K562 (cell line): ENCODE measurements around the gene BCL2L13. TPM values are rescaled to one million over a fixed set of nuclear protein-coding genes. Genes with fewer than 3 reads are reported as not detected.

Experiments
- ATAC-seq: fragments of 200-7000 bp; cut with Tn5 transposase; 3 replicates; pipeline ENCODE4 v1.9.1; 2020; ENCODE audit warnings: moderate library complexity
- BruUV-seq: library from RNA; stranded (reverse); fragments of 400-500 nt; replicated peaks from 2 replicates; lab custom pipeline; 2021; lab: Mats Ljungman, UMichigan
- CTCF ChIA-PET: fragments of 300-600 bp; formaldehyde crosslinking; extraction: SDS; loops from one replicate; lab custom pipeline; 2021; ENCODE audit warnings: low intra/inter-chr PET ratio; lab: Yijun Ruan, JAX
- POLR2A ChIA-PET: fragments of 300-600, 350-650 bp; sonication (Branson Sonifier 250); formaldehyde crosslinking; extraction: SDS; loops from one replicate; lab custom pipeline; 2021; ENCODE audit warnings: antibody characterized with exemption, inconsistent platforms; lab: Yijun Ruan, JAX
- DNase-seq, 4 experiments: peaks; one replicate each; pipeline versions ENCODE4 v3.0.0 to v3.0.0-alpha.2; 2011 to 2018; ENCODE audit warnings: low spot score in 3 of 4, mixed read lengths in 3 of 4; ENCODE audit errors: extremely low read depth in 1 of 4
- FAIRE-seq: peaks from 2 replicates; lab custom pipeline; 2011; peaks lifted over from hg19 to GRCh38; lab: Jason Lieb, UNC
- H2AFZ ChIP-seq: 2 replicates; pipeline ENCODE4 v1.6.0; 2011; ENCODE audit warnings: low read depth, low read length, control low read depth, inconsistent platforms
- H3K27ac ChIP-seq: fragments of 200-600 bp; 3 replicates; pipeline ENCODE4 v1.8.0; 2011; ENCODE audit warnings: low read depth, mild to moderate bottlenecking, control low read depth, inconsistent platforms, low read length, moderate library complexity, mixed read lengths; ENCODE audit errors: extremely low read depth
- H3K27me3 ChIP-seq, 2 experiments: fragments of 300-600 bp in 1 of 2; 2 replicates in 1 of 2; 3 replicates in 1 of 2; pipeline versions ENCODE4 v1.6.0 to v1.8.0; 2011; ENCODE audit warnings: inconsistent platforms in 2 of 2, low read length in 2 of 2, mild to moderate bottlenecking in 1 of 2, mixed read lengths in 1 of 2, moderate library complexity in 1 of 2; ENCODE audit not compliant: control insufficient read depth in 2 of 2, insufficient read depth in 2 of 2
- H3K36me3 ChIP-seq: fragments of 300-600 bp; 3 replicates; pipeline ENCODE4 v1.8.0; 2011; ENCODE audit warnings: mild to moderate bottlenecking, low read length, inconsistent platforms; ENCODE audit not compliant: control insufficient read depth, insufficient read depth
- H3K4me1 ChIP-seq, 2 experiments: fragments of 200-600 bp in 1 of 2; replicated peaks in 1 of 2; 2 replicates in 1 of 2; 3 replicates in 1 of 2; pipeline versions ENCODE4 v1.5.1 to v1.8.0; 2011; ENCODE audit warnings: inconsistent platforms in 2 of 2, low read length in 2 of 2, mild to moderate bottlenecking in 1 of 2, mixed read lengths in 1 of 2, moderate library complexity in 1 of 2; ENCODE audit not compliant: control insufficient read depth in 2 of 2, insufficient read depth in 2 of 2
- H3K4me2 ChIP-seq: 2 replicates; pipeline ENCODE4 v1.6.1; 2011; ENCODE audit warnings: low read length, control low read depth, inconsistent platforms, mixed read lengths; ENCODE audit not compliant: insufficient read depth
- H3K4me3 ChIP-seq: fragments of 200-600 bp; sonication (generic), shearing (Covaris generic); 2 replicates; pipeline ENCODE4 v1.5.1; 2016; ENCODE audit warnings: control low read depth, inconsistent platforms
- H3K79me2 ChIP-seq: fragments of 200-600 bp; 3 replicates; pipeline ENCODE4 v1.8.0; 2011; ENCODE audit warnings: low read length, inconsistent platforms; ENCODE audit not compliant: control insufficient read depth, insufficient read depth
- H3K9ac ChIP-seq, 2 experiments: 2 replicates each; pipeline versions ENCODE4 v1.6.0 to v1.6.1; 2011; ENCODE audit warnings: low read depth in 2 of 2, low read length in 2 of 2, control low read depth in 1 of 2, inconsistent platforms in 1 of 2, mild to moderate bottlenecking in 1 of 2, mixed read lengths in 1 of 2; ENCODE audit not compliant: insufficient read depth in 1 of 2
- H3K9me1 ChIP-seq: one replicate; pipeline ENCODE4 v1.6.0; 2011; ENCODE audit warnings: inconsistent platforms, mild to moderate bottlenecking, low read length, moderate library complexity; ENCODE audit not compliant: control insufficient read depth, insufficient read depth
- H3K9me3 ChIP-seq: replicated peaks from 2 replicates; pipeline ENCODE4 v1.5.1; 2011; ENCODE audit warnings: low read depth, low read length, inconsistent platforms; ENCODE audit not compliant: control insufficient read depth, insufficient read depth
- H4K20me1 ChIP-seq: replicated peaks from 2 replicates; pipeline ENCODE4 v1.6.1; 2011; ENCODE audit warnings: low read length, inconsistent platforms, mixed read lengths; ENCODE audit not compliant: control insufficient read depth, insufficient read depth
- CAMTA2 ChIP-seq: fragments of 250-450 bp; sonication (Bioruptor Pico); conservative IDR thresholded peaks from 2 replicates; pipeline ENCODE4 v1.5.1; 2022
- E2F6 ChIP-seq, 2 experiments: IDR thresholded peaks; 2 replicates each; pipeline ENCODE4 v1.6.1; 2011; ENCODE audit warnings: borderline replicate concordance in 1 of 2, control low read depth in 1 of 2, low read depth in 1 of 2, low read length in 1 of 2, mild to moderate bottlenecking in 1 of 2, mixed read lengths in 1 of 2, moderate library complexity in 1 of 2; ENCODE audit not compliant: insufficient read depth in 1 of 2, insufficient read length in 1 of 2, poor library complexity in 1 of 2, severe bottlenecking in 1 of 2; ENCODE audit errors: extremely low read depth in 1 of 2
- HMG20A ChIP-seq: fragments of 450-650 bp; formaldehyde crosslinking; conservative IDR thresholded peaks from 2 replicates; pipeline ENCODE4 v1.4.0; 2020; ENCODE audit warnings: mild to moderate bottlenecking, mixed read lengths
- LEF1 ChIP-seq: fragments of 450-650 bp; IDR thresholded peaks from 2 replicates; pipeline ENCODE4 v1.6.1; 2016; ENCODE audit warnings: mild to moderate bottlenecking
- MAFG ChIP-seq: fragments of 450-650 bp; conservative IDR thresholded peaks from 2 replicates; pipeline ENCODE4 v1.6.1; 2016; ENCODE audit warnings: missing genetic modification characterization, missing compliant biosample characterization
- MAZ ChIP-seq, 2 experiments: fragments of 450-650 bp in 1 of 2; sonication (generic) in 1 of 2; formaldehyde crosslinking; IDR thresholded peaks in 1 of 2; conservative IDR thresholded peaks in 1 of 2; 2 replicates each; pipeline versions ENCODE4 v1.4.0 to v1.5.0; 2020; ENCODE audit warnings: mild to moderate bottlenecking in 1 of 2, missing genetic modification reagents in 1 of 2
- NFYB ChIP-seq: IDR thresholded peaks from 2 replicates; pipeline ENCODE4 v1.6.1; 2011; ENCODE audit warnings: mild to moderate bottlenecking, moderate library complexity; ENCODE audit not compliant: insufficient read length; ENCODE audit errors: extremely low read depth
- OTX1 ChIP-seq: fragments of 450-650 bp; formaldehyde crosslinking; IDR thresholded peaks from 2 replicates; pipeline ENCODE4 v1.4.0; 2022; ENCODE audit warnings: mild to moderate bottlenecking
- RBM39 ChIP-seq: fragments of 200-400 bp; formaldehyde crosslinking; optimal IDR thresholded peaks from 2 replicates; pipeline ENCODE3; 2018; ENCODE audit warnings: low read depth, low read length
- RHOXF2B ChIP-seq: fragments of 250-450 bp; sonication (Bioruptor Pico); conservative IDR thresholded peaks from 2 replicates; pipeline ENCODE4 v1.5.1; 2021
- RUNX1 ChIP-seq: sonication (generic); IDR thresholded peaks from 2 replicates; pipeline ENCODE4 v1.6.1; 2016; ENCODE audit warnings: antibody characterized with exemption, low read depth
- SIN3B ChIP-seq: fragments of 450-650 bp; IDR thresholded peaks from 2 replicates; pipeline ENCODE4 v1.6.1; 2017; ENCODE audit warnings: low read depth, mild to moderate bottlenecking, moderate library complexity
- SMC3 ChIP-seq: conservative IDR thresholded peaks from 2 replicates; pipeline ENCODE4 v1.6.1; 2011; ENCODE audit warnings: low read depth, low read length, improper control_type of control experiment; ENCODE audit not compliant: insufficient read depth
- SNAPC5 ChIP-seq: fragments of 250-450 bp; sonication (Bioruptor Pico); IDR thresholded peaks from 2 replicates; pipeline ENCODE4 v1.8.0; 2021; ENCODE audit warnings: moderate library complexity, mild to moderate bottlenecking, inconsistent platforms
- TGIF2 ChIP-seq: sonication (generic); formaldehyde crosslinking; IDR thresholded peaks from 2 replicates; pipeline ENCODE4 v1.8.1; 2022; ENCODE audit warnings: mild to moderate bottlenecking, missing genetic modification reagents, moderate library complexity
- ZNF140 ChIP-seq: fragments of 250-450 bp; sonication (Bioruptor Pico); IDR thresholded peaks from 2 replicates; pipeline ENCODE4 v1.8.0; 2021; ENCODE audit warnings: moderate library complexity, mild to moderate bottlenecking, inconsistent platforms
- ZZZ3 ChIP-seq: fragments of 450-650 bp; IDR thresholded peaks from 2 replicates; pipeline ENCODE4 v1.6.1; 2016; ENCODE audit warnings: antibody characterized with exemption, mild to moderate bottlenecking, moderate library complexity
- WGBS: fragments of 100-300 bp; shearing (Covaris generic); methylation state at CpG from one replicate; pipeline ENCODE4 v1.1.6; 2016; ENCODE audit warnings: low coverage, mixed read lengths; ENCODE audit not compliant: insufficient coverage; ENCODE audit errors: missing lambda C conversion rate; 5-methylcytosine and 5-hydroxymethylcytosine counted together
- in situ Hi-C: fragments of 300-500 bp; cut with MboI; formaldehyde crosslinking; loops from 4 replicates; pipeline ENCODE4 v1.15.0; 2018; ENCODE audit warnings: inconsistent platforms, mixed read lengths
- intact Hi-C: fragments of 100-400 bp; cut with micrococcal nuclease; formaldehyde crosslinking; loops from 2 replicates; pipeline ENCODE4 v1.14.2; 2022
- polyA plus RNA-seq, 8 experiments: library from polyadenylated mRNA; depleted of rRNA in 4 of 8; stranded (reverse) in 5 of 8; unstranded in 3 of 8; fragments of >200 nt; fragmentation: Nextera tagmentation in 2 of 8; fragmentation: Illumina TruSeq in 1 of 8; extraction: Ambion mirVana in 2 of 8; extraction: Trizol in 1 of 8; gene quantifications; 2 replicates each; pipeline versions ENCODE4 v1.2.1 to v1.2.3, GENCODE V29; 2011 to 2014; ENCODE audit warnings: inconsistent platforms in 1 of 8, missing spikeins in 1 of 8
- total RNA-seq, 7 experiments: library from RNA; depleted of rRNA in 6 of 7; stranded (reverse); fragments of >200 nt in 6 of 7; fragmentation: Illumina TruSeq in 2 of 7; extraction: Trizol in 2 of 7; gene quantifications; 2 replicates each; pipeline versions ENCODE4 v1.2.1 to v1.2.3, GENCODE V29; 2011 to 2021; ENCODE audit warnings: low replicate concordance in 1 of 7
- TF ChIP-seq, protein P1 (sequence below): fragments of 250-450 bp; sonication (Bioruptor Pico); IDR thresholded peaks from 2 replicates; pipeline ENCODE4 v1.6.1; 2021; ENCODE audit warnings: mild to moderate bottlenecking

BCL2L13 gene
- total and polyA plus RNA-seq, 9 of the 15 experiments (the other 6 are each of a cell fraction or from before 2014, with no cell fraction given), result 41.5 to 63.4 (median 56.5) TPM

GRCh38 chr22:17732251-17732854, 93.8 kb downstream of the BCL2L13 start:
- Histone ChIP-seq H2AFZ (no peak overlapping the region), H3K79me2 (no peaks in the 10 kb centered on the region), H3K4me1 (peaks cover 0 to 2% of the 10 kb centered on the region in 2 experiments; a peak in 2 of 5 replicates), H3K27me3 (no peaks in the 10 kb centered on the region), H3K9me3 (no peaks in the 10 kb centered on the region), H4K20me1 (no peaks in the 10 kb centered on the region), H3K9ac (no peak overlapping the region), H3K4me2 (no peak overlapping the region), H3K27ac (no peak overlapping the region), H3K4me3 (no peak overlapping the region), H3K36me3 (peaks cover 85% of the 10 kb centered on the region), H3K9me1 (no peaks in the 10 kb centered on the region)
- 98% methylated on average over 2 of the region's 2 CpGs for WGBS
- TF ChIP-seq RHOXF2B (CRISPR knock-in tag), result no peak
- TF ChIP-seq MAFG, result no peak
- no peak for TF ChIP-seq MAZ (CRISPR knock-in tag; conservative IDR thresholded peaks at IDR 0.05 in 1 of 2, IDR thresholded peaks at IDR 0.05 in 1 of 2)
- TF ChIP-seq TGIF2, result no peak
- TF ChIP-seq ZZZ3, result no peak
- TF ChIP-seq OTX1, result no peak
- TF ChIP-seq ZNF140 (CRISPR knock-in tag), result no peak
- TF ChIP-seq, protein P1, sequence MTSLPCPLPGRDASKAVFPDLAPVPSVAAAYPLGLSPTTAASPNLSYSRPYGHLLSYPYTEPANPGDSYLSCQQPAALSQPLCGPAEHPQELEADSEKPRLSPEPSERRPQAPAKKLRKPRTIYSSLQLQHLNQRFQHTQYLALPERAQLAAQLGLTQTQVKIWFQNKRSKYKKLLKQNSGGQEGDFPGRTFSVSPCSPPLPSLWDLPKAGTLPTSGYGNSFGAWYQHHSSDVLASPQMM (CRISPR knock-in tag), result no peak
- TF ChIP-seq HMG20A, result no peak
- no peak for TF ChIP-seq RBM39
- TF ChIP-seq LEF1, result no peak
- TF ChIP-seq E2F6 (IDR thresholded peaks at IDR 0.05; ENCODE audit: borderline replicate concordance in 1 of 2, extremely low read depth in 1 of 2, insufficient read depth in 1 of 2, insufficient read length in 1 of 2, low read depth in 1 of 2, low read length in 1 of 2, poor library complexity in 1 of 2, severe bottlenecking in 1 of 2), result no peak
- TF ChIP-seq SIN3B, result no peak
- no peak for TF ChIP-seq RUNX1
- TF ChIP-seq CAMTA2 (CRISPR knock-in tag), result no peak
- TF ChIP-seq SNAPC5 (CRISPR knock-in tag), result no peak
- TF ChIP-seq NFYB, result no peak
- TF ChIP-seq SMC3, result no peak
- POLR2A ChIA-PET, result interaction anchor here (1.0 to 1.4 kb wide), 2 partner anchors 10 to 20 kb away, joined by 3 to 5 read pairs; no protein-coding TSS in a partner anchor
- no TSS peak for BruUV-seq
- no peak; the same call in 2 of the 3 replicates for ATAC-seq
- in situ Hi-C loops (loop anchor here (10.0 kb wide), 1 partner anchor 178 kb away; no protein-coding TSS in a partner anchor), intact Hi-C loops (no loop called here)
- CTCF ChIA-PET, result no interaction called here
- DNase-seq, result no peak
- no peak for FAIRE-seq
